Measurements from ENCODE around the gene DPY19L1. TPM values are rescaled to one million over a fixed set of nuclear protein-coding genes. Genes with fewer than 3 reads are reported as not detected.
"Not testable (repeated sequence)": the region's sequence is repeated elsewhere in the genome, so short reads cannot be mapped to it uniquely, and the experiment has no call there.

DPY19L1 gene
- total RNA-seq, 2 donors from 2014 or later, result 35.8 to 75.1 TPM

DNA sequence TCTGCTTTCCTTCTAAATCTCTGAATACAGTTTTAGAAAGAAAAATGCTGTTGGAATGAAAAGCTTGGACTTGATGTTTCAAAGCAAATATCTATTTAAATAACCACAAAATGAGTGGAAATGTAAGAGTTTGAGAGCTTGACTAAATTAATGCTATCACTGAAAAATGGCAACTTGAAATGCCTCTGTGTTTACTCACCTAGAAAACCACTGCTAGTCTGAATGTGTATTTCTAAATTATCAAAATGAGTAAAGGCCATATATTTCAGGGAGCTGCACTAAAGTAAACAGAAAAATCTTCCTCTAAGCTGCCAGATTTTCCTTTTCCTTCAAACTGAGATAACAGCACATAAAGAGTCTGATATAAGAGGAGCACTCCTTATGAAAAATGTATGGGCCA is 87.9 kb downstream of the DPY19L1 start:
- no peak overlapping the region for H3K4me3 Mint-ChIP-seq
- H3K9me3 Mint-ChIP-seq, result no peaks in the 10 kb centered on the region
- H3K27ac Mint-ChIP-seq, result no peak overlapping the region
- no peaks in the 10 kb centered on the region for H3K27me3 Mint-ChIP-seq (ENCODE audit: insufficient read depth)
- Histone ChIP-seq H3K27ac (ENCODE audit: low read depth, low read length) (no peak overlapping the region), H3K9ac (ENCODE audit: extremely low read depth, low read length, poor library complexity, severe bottlenecking) (no peak overlapping the region), H3K9me3 (ENCODE audit: control insufficient read depth, low read length) (no peaks in the 10 kb centered on the region), H3K36me3 (ENCODE audit: control insufficient read depth, insufficient read depth, low read length) (peaks cover 4% of the 10 kb centered on the region), H3K4me1 (ENCODE audit: control insufficient read depth, insufficient read depth, low read length) (peaks cover 2% of the 10 kb centered on the region), H3K4me3 (ENCODE audit: low read length) (no peak overlapping the region), H3K27me3 (ENCODE audit: control insufficient read depth, insufficient read depth, low read length, poor library complexity, severe bottlenecking) (no peaks in the 10 kb centered on the region)
- H3K36me3 Mint-ChIP-seq (ENCODE audit: low read depth), result peaks cover 5% of the 10 kb centered on the region
- TF ChIP-seq, protein P1, sequence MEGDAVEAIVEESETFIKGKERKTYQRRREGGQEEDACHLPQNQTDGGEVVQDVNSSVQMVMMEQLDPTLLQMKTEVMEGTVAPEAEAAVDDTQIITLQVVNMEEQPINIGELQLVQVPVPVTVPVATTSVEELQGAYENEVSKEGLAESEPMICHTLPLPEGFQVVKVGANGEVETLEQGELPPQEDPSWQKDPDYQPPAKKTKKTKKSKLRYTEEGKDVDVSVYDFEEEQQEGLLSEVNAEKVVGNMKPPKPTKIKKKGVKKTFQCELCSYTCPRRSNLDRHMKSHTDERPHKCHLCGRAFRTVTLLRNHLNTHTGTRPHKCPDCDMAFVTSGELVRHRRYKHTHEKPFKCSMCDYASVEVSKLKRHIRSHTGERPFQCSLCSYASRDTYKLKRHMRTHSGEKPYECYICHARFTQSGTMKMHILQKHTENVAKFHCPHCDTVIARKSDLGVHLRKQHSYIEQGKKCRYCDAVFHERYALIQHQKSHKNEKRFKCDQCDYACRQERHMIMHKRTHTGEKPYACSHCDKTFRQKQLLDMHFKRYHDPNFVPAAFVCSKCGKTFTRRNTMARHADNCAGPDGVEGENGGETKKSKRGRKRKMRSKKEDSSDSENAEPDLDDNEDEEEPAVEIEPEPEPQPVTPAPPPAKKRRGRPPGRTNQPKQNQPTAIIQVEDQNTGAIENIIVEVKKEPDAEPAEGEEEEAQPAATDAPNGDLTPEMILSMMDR (conservative IDR thresholded peaks at IDR 0.05), result no peak
- DNase-seq, result no peak
- H3K4me1 Mint-ChIP-seq, result peaks cover 23% of the 10 kb centered on the region

DNA sequence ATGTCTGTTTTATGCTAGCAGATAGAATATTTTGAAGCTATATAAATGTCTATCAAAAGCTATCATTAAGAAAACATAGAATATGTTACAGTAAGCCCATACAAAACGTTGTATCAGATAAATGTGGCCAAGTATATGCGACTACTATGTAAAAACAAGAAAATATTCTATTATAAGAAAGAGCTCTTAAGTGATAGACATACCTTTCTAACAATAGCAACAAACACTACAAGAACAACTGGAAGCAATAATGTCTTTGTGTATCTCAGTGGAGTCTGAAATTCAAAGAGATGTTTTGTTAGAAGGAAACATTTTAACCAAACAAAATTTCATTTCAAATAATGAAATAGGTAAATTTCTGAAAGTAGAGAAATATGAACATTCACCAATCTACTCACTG is 89.9 kb downstream of the DPY19L1 start:
- DNase-seq; H3K9me3 Mint-ChIP-seq; H3K27ac Mint-ChIP-seq; H3K4me3 Mint-ChIP-seq; H3K9me3 ChIP-seq (ENCODE audit: control insufficient read depth, low read length); H3K27me3 ChIP-seq (ENCODE audit: control insufficient read depth, insufficient read depth, low read length, poor library complexity, severe bottlenecking); H3K4me1 ChIP-seq (ENCODE audit: control insufficient read depth, insufficient read depth, low read length); H3K36me3 Mint-ChIP-seq (ENCODE audit: low read depth); H3K9ac ChIP-seq (ENCODE audit: extremely low read depth, low read length, poor library complexity, severe bottlenecking); H3K36me3 ChIP-seq (ENCODE audit: control insufficient read depth, insufficient read depth, low read length); H3K4me3 ChIP-seq (ENCODE audit: low read length); H3K27ac ChIP-seq (ENCODE audit: low read depth, low read length); H3K27me3 Mint-ChIP-seq (ENCODE audit: insufficient read depth): not testable (repeated sequence)
- peaks cover 24% of the 10 kb centered on the region for H3K4me1 Mint-ChIP-seq
- WGBS, 2 experiments (ENCODE audit: insufficient coverage in 1 of 2, insufficient read length in 1 of 2), result no CpG with 5 or more reads among the region's 2 CpGs

DNA sequence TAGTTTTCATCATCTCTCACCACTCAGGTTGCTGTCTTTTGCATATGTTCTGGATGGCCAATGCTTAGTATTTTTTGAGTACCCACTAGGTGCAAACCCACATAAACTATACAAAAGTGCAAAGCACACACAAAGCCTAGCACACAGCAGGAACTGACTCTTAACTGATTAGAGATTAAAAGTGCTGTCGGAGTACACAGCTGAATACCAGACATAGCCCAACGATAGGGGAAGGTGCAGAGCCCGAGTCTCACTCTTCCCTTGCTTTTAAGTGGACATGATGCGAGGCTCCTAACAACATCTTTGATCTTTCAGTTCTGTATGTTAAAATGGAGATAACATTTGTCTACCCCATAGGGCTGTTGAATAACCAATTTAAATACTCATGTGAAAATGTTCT is 90.8 kb downstream of the DPY19L1 start:
- H3K4me3 ChIP-seq (ENCODE audit: low read length), result no peak overlapping the region
- no peak for DNase-seq
- H3K27me3 Mint-ChIP-seq (ENCODE audit: insufficient read depth), result no peaks in the 10 kb centered on the region
- TF ChIP-seq, protein P1 (conservative IDR thresholded peaks at IDR 0.05), result no peak
- H3K27me3 ChIP-seq (ENCODE audit: control insufficient read depth, insufficient read depth, low read length, poor library complexity, severe bottlenecking), result no peaks in the 10 kb centered on the region
- no peak overlapping the region for H3K9ac ChIP-seq (ENCODE audit: extremely low read depth, low read length, poor library complexity, severe bottlenecking)
- peaks cover 2% of the 10 kb centered on the region for H3K4me1 ChIP-seq (ENCODE audit: control insufficient read depth, insufficient read depth, low read length)
- H3K27ac Mint-ChIP-seq, result no peak overlapping the region
- WGBS, 2 experiments (ENCODE audit: insufficient coverage in 1 of 2, insufficient read length in 1 of 2), result 83 to 91% methylated on average over 2 to 4 of the region's 4 CpGs
- H3K9me3 ChIP-seq (ENCODE audit: control insufficient read depth, low read length), result no peaks in the 10 kb centered on the region
- no peak overlapping the region for H3K4me3 Mint-ChIP-seq
- H3K27ac ChIP-seq (ENCODE audit: low read depth, low read length), result no peak overlapping the region
- H3K36me3 Mint-ChIP-seq (ENCODE audit: low read depth), result no peaks in the 10 kb centered on the region
- H3K36me3 ChIP-seq (ENCODE audit: control insufficient read depth, insufficient read depth, low read length), result peaks cover 4% of the 10 kb centered on the region
- no peaks in the 10 kb centered on the region for H3K9me3 Mint-ChIP-seq
- H3K4me1 Mint-ChIP-seq, result peaks cover 24% of the 10 kb centered on the region

- H3K27me3 ChIP-seq (ENCODE audit: control insufficient read depth, insufficient read depth, low read length, poor library complexity, severe bottlenecking); H3K36me3 ChIP-seq (ENCODE audit: control insufficient read depth, insufficient read depth, low read length); H3K27me3 Mint-ChIP-seq (ENCODE audit: insufficient read depth); DNase-seq; H3K36me3 Mint-ChIP-seq (ENCODE audit: low read depth); H3K9me3 ChIP-seq (ENCODE audit: control insufficient read depth, low read length); H3K4me3 ChIP-seq (ENCODE audit: low read length); H3K27ac ChIP-seq (ENCODE audit: low read depth, low read length); H3K4me3 Mint-ChIP-seq; H3K9ac ChIP-seq (ENCODE audit: extremely low read depth, low read length, poor library complexity, severe bottlenecking); H3K9me3 Mint-ChIP-seq; H3K27ac Mint-ChIP-seq; H3K4me1 ChIP-seq (ENCODE audit: control insufficient read depth, insufficient read depth, low read length): not testable (repeated sequence)
- peaks cover 25% of the 10 kb centered on the region for H3K4me1 Mint-ChIP-seq
- WGBS, 2 experiments (ENCODE audit: insufficient coverage in 1 of 2, insufficient read length in 1 of 2), result 88 to 99% methylated on average over 5 to 7 of the region's 7 CpGs
These were observed 91.3 kb downstream of the DPY19L1 start for GRCh38 chr7:34945894-34946477.

Data from endodermal cell (in vitro differentiated cells).